Stimulated activated CD8-positive, alpha-beta memory T cell treated with anti-CD3 and anti-CD28 coated beads, Interleukin-15, amount 100 ng/mL, for 1 hour (primary cell): ENCODE measurements around the gene MED15.

Source experiments
- DNase-seq: peaks from one replicate; pipeline ENCODE4 v3.0.0-alpha.2; 2020; ENCODE audit warnings: low read depth

The MED15 gene

DNA sequence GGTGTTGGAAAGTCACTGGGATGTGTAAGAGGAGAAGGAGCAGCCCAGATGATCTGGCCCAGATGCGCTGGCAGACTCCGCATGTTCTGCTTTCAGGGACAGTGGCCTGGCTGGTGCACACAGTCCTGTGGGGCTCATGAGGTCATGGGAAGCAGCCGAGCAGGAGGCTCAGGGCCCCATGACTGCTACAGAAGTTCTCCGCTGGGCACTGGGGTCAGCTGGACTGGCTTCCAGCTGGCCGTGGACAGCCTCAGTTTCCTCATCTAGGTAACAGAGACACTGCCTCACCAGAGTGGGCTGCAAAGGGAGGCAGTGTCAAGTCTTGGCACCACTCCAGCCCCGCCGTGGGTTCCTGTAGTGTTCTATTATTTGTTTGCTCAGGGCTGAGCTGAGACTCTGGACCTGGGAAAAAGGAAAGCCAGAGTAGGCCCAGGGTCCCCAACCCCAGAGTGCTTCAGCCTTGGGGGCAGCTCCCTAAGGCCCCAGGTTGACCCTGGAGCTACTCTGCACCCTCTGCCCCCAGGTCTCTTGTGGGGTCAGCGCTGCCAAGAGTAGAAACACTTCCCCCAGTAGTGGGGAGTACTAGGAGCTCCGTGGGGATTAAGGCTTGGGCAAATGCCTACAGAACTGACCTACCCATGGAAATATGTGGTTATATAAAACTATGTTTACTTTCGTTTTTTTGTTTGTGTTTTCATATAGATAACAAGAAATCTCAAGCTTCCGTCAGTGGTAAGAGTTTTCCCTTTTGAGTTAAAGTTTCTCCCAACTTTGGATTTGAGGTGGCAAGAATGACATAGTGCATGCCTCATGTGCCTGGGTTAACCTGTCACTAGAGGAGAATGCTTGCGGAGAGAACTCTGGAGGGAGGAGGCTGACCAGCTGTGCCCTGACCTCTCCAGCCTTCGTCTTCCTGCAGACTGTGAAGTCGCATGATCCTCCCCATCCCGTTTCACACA is 45.3 kb downstream of the MED15 start:
- no peak for DNase-seq

DNA sequence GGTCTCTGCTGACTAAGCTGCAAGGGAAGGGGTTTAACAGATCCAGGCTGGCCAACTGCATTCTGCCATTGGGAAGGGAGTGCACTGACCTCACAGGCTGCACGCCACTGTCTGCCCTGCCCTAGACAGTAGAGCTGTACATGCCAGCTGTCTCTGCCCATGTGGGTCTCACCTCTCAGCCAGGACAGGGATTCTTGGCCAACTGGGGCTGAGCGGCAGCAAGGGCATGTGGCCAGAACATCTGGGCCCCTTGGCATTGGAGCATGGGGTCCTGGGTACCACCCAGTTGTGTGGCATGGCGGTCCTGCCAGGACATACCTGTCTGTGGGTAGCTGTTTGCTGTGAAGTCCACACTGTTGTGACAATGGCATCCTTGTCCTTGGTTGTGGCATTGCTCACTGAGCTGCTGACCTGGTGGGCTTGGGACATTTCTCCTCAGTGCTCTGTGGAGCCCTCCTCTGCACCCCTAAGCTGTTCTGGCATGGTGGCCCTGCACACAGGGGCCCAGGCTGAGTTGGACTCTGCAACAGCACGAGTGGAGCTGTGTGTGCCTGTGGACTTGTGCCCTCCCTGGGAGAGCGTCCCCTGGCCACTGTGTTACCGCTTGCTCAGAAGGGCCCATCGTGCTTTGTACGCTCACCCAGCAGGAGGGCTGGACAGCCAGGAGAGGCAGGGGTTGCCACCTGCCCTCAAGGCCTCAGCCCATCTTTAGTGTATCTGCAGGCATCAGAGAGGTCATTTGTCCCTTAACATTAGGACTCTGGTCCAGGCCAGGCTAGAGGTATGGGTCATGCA is 46.7 kb downstream of the MED15 start:
- DNase-seq: no peak

DNA sequence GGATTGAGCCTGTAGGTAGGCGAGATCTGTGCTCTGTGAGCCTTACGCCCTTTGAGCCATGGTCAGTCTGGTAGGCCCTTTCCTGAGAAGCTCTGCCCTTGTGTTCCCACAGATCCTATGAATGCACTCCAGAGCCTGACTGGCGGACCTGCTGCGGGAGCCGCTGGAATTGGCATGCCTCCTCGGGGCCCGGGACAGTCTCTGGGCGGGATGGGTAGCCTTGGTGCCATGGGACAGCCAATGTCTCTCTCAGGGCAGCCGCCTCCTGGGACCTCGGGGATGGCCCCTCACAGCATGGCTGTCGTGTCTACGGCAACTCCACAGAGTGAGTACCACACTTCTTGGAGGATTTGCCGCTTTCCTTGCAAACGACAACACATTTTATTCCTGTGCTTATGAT is 47.4 kb downstream of the MED15 start:
- no peak for DNase-seq

DNA sequence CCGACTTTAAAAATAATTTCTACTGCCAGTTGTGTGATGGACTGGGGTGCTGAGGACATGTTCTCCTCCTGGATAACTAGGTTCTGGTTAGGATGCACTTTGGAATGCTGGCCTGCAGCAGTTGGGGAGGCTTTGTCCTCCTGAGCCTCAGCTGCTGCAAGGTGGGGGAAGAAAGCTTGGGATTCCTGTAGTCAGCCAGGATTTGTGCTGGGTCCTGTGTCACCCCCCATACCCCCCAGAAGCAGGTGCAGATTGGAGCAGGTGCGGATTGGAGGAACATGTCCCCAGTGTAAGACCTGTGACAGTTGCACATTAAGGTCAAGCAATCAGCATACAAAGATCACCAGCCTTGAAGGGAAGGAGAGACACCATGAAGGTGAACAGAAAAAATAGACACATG is 51.1 kb downstream of the MED15 start:
- no peak for DNase-seq

DNA sequence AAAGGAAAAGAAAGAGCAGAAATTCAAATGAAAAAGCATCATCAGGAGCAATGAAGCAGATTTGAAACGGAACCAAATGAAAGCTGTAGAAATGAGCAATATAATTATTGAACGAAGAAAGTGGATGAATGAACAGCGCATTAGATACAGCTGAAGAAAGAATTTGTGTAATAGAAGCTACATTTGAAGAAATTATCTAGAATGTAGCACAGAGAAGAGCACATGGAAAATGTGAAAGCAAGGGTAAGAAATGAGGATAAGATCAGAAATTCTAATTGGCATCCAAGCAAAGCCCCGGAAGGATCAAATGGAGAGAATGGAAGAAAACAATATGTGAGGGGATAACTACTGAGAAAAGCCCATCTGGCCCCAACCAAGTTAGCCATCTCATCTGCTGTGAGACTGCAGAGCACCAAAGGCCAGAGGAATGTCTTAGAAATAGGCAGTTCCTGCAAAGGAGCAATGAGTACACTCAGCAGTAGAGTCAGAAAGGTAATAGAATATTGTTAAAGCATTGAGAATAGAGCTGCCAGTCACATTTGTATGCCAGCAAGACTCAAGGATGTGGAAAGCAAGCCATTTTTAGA is 51.9 kb downstream of the MED15 start:
- DNase-seq: no peak

DNA sequence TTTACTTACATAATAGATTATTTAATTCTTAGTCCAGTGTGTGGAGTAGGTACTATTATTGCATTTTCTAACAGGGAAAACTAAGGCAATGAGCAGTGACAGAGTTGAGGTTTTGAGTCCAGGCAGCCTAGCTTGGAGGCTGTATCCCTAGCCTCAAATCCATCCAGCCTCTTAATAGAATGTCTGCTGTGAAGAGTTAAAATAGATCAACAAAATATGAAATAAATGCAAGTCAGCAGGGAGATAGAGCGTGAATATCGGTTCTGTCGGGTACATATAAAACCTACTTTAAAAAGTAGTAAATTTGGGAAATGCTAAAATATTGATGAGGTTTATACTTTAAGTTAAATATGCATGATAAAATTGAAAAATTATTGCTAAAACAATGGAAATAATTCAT is 53.3 kb downstream of the MED15 start:
- DNase-seq: no peak

DNA sequence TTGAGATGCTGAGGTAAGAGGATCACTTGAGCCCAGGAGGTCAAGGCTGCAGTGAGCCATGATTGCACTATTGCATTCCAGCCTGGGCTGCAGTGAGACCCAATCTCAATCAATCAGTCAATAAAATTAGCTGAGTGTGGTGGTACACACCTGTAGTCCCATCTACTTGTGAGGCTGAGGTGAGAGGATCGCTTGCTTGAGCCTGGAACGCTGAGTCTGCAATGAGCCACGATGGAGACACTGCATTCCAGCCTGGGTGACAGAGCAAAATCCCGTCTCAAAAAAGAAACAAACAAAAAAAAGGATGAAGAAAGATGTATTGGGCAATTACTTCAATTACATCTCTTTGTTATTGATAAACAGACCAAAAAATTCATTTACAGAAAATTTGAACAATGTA is 54.5 kb downstream of the MED15 start:
- DNase-seq: no peak

DNA sequence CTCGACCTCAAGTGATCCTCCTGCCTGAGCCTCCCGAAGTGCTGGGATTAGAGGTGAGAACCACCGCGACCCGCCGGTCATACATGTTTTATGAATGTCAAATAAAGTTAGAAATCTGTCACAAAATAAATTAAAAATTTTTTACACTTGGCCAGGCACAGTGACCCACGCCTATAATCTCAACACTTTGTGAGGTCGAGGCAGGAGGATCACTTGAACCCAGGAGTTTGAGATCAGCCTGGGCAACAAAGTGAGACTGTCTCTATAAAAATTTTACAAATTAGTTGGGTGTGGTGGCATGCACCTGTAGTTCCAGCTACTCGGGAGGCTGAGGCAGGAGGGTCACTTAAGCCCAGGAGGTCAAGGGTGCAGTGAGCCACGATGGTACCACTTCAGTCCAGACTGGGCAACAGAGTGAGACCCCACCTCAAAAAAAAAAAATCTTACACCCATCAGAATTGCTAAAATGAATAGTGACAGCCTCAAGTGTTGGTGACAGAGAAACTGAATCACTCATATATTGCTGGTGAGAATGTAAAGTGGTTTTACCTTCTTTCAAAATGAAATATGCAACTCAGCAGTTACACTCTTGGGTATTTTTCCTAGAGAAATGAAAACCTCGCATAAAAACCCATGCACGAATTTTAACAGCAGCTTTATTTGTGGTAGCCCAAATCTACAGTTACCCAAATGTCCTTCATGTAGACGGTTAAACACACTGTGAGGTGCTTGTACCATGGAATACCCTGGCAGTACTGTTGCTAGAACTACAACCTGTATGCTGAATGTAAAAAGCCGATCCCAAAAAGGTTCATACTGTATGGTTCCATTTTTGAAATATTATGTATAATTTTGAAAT is 55.4 kb downstream of the MED15 start:
- DNase-seq: no peak

DNA sequence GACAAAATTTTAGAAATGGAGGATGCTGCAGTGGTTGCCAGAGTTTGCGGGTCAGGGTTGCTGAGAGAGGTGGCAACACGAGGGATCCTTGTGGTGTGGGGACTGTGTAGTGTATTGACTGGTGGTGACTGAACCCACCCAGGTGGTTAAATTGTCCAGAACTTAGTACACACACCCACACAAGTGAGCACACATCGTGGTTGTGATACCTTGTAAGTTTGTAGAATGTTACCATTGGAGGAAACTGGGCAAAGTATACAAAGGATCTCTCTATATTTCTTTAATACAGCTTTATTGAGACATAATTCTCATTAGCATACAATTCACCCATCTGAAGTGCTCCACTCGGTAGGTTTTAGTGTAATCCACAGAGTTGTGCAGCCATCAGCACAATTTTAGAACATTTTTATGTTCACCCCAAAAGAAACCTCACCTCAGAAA is 56.1 kb downstream of the MED15 start:
- no peak for DNase-seq

DNA sequence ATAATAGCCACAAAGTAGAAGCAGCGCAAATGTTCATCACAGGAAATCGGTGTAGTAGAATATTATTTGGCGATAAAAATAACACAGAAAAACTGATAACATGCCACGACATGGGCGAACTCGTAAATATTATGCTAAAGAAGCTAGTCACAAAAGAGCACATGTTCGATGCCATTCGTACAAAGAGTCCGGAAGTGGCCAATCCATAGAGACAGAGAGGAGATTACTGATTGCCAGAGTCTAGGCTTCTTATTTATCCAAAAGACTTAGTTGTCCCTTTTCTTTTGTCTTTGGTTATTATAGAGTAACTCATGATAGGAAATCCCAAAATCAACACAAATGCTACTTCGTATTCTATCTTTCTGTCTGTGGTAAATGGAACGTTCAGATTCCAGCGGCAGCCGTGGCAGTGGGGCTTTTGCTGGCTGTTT is 56.5 kb downstream of the MED15 start:
- no peak for DNase-seq

DNA sequence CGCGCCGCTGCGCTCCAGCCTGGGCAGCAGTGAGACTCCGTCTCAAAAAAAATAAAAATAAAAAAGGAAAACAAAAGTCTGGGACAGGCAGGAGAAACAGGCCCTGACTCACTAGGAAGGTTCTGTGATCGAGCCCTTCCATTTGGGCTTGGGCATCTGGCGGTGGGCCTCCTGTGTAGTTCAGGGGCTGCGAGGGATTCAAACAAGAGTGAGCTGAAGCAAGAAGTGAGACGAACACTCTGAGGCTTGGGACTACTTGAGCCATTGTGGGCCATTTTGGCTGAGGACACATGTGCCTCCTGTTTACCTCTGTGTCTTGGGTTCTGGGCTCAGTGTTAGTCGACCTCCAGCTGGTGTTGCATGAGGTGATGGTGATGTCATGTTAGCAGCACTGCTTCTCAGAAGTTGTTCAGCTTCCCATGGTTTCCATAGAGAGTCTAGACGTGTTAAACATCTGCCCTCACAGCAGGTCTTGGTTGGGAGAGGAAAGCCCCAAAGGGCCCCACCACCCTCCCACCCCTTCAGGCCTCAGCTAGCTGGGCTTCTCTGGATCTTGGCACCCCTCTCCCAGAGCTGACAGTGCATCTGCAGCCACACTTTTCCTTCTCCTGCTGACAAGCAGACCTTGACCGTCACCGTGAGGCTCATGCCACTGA is 57.8 kb downstream of the MED15 start:
- DNase-seq: no peak

DNA sequence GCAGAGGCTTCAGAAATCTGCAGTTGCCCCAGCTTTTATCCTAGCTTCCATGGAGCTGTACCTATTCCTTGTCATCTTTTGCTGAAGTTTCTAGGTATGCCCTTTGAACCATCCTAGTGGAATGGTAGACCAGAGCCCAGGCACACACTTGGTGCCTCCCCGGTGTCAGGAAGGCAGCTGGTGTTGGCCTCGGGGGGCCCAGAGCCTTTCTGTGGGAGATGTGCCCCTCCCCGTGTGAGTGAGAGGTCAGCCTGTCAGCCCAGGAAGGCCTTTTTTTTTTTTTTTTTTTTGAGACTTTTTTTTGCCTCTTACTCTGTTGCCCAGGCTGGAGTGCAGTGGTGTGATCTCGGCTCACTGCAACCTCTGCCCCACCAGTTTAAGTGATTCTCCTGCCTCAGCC is 58.4 kb downstream of the MED15 start:
- DNase-seq: no peak

DNA sequence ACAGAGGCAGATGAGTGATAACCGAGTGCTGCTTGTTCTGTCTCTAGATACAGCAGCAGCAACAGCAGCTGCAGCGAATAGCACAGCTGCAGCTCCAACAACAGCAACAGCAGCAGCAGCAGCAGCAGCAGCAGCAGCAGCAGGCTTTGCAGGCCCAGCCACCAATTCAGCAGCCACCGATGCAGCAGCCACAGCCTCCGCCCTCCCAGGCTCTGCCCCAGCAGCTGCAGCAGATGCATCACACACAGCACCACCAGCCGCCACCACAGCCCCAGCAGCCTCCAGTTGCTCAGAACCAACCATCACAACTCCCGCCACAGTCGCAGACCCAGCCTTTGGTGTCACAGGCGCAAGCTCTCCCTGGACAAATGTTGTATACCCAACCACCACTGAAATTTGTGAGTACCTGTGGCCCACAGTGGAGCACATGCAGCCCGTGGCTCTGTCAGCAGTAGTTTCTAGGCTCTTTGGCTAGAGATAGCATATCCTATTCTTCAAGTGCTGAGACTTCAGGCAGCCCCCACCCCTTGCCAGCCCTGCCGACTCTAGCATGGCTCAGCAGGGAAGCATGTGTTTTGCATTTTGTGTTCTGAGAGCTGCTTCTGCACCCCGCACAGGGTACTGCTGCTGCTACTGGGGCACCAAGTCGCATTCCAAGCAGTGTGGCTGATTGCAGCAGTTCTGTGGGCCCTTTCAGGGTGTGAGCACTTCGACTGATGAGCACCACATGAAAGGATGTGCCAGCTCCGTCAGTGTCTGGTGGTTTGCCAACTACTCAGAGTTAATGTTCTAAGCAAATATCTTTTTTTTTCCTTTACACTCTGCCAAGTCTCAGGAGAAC is 59.2 kb downstream of the MED15 start:
- no peak for DNase-seq

DNA sequence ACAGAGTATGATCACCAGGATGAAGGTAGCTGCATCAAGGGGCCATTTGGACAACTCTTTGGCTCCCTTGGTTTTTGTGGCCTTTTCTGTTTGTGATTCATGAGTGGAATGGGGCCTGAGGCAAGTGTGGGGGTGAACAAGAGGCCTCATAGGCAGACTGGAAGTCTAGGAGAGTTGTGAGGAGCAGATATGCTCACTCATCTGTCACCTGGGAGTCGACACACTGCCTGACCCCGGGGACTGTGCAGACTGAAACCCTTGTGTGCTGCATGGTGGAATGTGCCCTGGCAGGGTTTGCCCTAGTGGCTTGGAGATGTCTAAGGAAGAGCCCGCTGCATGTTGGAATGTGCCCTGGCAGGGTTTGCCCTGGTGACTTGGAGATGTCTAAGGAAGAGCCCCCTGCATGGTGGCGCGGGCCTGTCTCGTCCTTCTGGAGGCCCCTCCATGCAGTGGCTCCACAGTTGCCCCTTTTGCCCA is 60.0 kb downstream of the MED15 start:
- no peak for DNase-seq

DNA sequence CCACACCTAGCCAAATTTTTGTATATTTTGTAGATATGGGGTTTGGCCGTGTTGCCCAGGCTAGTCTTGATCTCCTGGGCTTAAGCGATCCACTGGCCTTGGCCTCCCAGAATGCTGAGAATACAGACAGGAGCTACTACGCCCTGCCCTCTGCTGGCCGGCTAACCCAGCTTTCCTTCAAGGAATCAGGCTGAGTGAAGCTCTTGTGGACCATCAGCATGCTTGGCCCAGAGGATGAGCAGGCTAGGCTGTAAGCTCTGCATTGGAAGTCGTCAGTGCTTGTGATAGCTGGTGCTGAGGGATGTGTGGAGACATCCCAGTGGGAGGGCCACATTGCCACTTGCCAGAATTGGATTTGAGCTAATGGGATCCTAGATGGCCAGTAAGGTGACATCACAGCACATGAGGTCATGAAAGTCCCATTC is 60.6 kb downstream of the MED15 start:
- no peak for DNase-seq

DNA sequence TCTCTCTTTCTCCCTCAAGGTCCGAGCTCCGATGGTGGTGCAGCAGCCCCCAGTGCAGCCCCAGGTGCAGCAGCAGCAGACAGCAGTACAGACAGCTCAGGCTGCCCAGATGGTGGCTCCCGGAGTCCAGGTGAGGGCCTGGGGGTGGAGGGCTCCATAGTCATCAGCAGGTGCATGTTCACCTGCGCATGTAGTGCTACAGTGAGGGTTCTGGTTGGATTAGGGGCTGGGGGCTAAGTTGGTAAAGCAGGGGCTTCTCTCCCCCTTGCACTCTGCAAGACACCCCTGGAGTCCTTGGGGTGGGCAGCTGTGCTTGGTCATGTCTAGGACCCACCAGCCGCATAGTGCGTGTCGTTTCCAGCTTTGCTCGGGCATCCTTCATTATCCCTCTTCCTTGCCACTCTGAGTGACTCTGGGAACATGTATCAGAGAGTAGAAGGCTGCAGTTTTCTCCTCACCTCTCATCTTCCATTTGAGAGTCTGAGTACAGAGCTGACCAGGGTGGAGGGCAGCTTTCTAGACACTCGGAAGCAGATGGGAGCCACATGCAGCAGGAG is 61.2 kb downstream of the MED15 start:
- DNase-seq: no peak

DNA sequence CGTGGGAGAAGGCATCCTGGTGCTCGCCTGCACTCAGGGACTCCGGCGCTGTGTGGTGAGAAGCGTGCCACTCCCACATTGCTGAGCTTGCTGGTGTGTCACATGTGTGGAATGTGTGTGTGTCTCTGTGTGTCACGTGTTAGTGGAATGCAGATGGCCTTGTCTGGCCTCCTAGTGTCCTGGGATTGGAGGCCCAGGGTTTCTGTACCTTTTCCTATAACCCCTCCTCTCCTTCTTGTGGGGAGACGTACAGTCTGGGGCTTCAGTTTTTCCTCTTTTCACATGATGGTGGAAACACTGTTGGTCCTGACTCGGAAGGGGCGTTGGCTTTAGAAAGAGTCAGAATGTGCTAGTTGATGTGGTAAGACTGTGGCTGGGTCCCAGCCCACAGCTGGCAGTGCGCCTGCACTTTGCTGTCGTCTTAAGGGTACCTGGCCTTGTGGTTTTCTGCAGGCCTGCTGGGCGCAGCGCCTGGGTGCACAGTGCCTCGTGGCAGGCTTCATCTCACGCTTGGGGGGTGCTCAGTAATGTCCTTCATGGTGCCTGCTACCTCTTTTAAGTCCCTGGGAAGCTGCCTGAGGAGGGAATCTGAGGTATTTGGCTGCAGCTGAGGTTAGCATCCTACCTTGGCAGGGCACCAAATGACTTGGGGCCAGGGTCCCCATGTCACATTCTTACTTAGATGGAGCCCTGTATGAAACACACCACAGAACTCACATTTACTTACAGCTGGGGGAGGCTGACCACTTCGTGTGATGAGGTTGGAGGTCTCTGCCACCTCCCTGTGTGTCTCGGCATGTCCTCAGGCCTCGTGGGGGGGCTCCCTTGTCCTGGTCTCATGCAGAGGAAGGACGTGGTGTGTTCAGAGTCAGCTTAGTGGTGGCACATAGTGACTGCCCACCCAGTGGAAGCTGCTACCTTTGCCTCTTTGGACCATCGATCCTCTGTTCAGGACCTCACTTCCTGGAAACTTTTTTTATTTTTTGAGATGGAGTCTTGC is 61.9 kb downstream of the MED15 start:
- DNase-seq: peak; percentile 54

DNA sequence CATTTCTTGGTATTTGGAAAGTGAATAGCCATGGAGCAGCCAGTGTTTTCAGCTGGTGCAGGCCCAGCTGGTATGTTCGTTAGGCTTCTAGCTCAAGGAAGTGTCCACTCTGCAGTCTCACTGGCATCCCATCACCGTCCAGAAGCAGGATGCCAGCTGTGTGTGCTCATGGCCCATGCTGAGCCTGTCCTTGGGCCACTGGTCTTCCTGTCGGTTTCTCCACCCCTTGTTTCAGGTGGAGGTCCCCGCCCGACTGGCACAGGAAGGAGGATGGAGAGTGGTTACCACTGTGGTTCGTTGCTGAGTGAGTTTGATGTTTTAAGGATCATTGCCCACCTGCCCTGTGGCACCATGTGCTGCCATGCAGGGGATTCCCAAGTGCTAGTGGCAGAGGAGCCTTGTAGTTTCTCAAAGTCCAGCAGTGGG is 63.7 kb downstream of the MED15 start:
- DNase-seq: no peak
